TTC549 (cell line): ENCODE results near the gene PTMA.
"Not testable (repeated sequence)": the region's sequence is repeated elsewhere in the genome, so short reads cannot be mapped to it uniquely, and the experiment has no call there.

Experiments
- FAIRE-seq: peaks from 2 replicates; lab custom pipeline; 2012; peaks lifted over from hg19 to GRCh38; lab: Jason Lieb, UNC

Gene PTMA

GRCh38 chr2:231716666-231717280 is 8.4 kb downstream of the PTMA start:
- FAIRE-seq, result no peak

GRCh38 chr2:231717281-231718171 is 9.2 kb downstream of the PTMA start:
- FAIRE-seq, result no peak

GRCh38 chr2:231718799-231719198 is 10.5 kb downstream of the PTMA start:
- FAIRE-seq, result no peak

GRCh38 chr2:231720292-231720986 is 12.1 kb downstream of the PTMA start:
- FAIRE-seq, result no peak

- no peak for FAIRE-seq
These were observed 13.0 kb downstream of the PTMA start for GRCh38 chr2:231720987-231721966.

GRCh38 chr2:231722721-231723307 is 14.5 kb downstream of the PTMA start:
- no peak for FAIRE-seq

GRCh38 chr2:231725476-231725875 is 17.2 kb downstream of the PTMA start:
- FAIRE-seq, result no peak

- no peak for FAIRE-seq
These were observed 18.0 kb downstream of the PTMA start for GRCh38 chr2:231726276-231726675.

GRCh38 chr2:231727621-231728020 is 19.3 kb downstream of the PTMA start:
- FAIRE-seq, result no peak

GRCh38 chr2:231732604-231733003 is 24.3 kb downstream of the PTMA start:
- no peak for FAIRE-seq

- FAIRE-seq, result no peak
These were observed 29.4 kb downstream of the PTMA start for GRCh38 chr2:231737761-231738160.

- no peak for FAIRE-seq
These were observed 35.2 kb downstream of the PTMA start for GRCh38 chr2:231743376-231744116.

GRCh38 chr2:231745303-231746038 is 37.1 kb downstream of the PTMA start:
- no peak for FAIRE-seq

- FAIRE-seq, result not testable (repeated sequence)
These were observed 40.0 kb downstream of the PTMA start for GRCh38 chr2:231748153-231748896.

GRCh38 chr2:231749016-231749415 is 40.7 kb downstream of the PTMA start:
- not testable (repeated sequence) for FAIRE-seq

GRCh38 chr2:231751042-231751815 is 42.9 kb downstream of the PTMA start:
- no peak for FAIRE-seq

- FAIRE-seq, result no peak
These were observed 43.7 kb downstream of the PTMA start for GRCh38 chr2:231752061-231752460.

GRCh38 chr2:231761735-231762134 is 53.4 kb downstream of the PTMA start:
- FAIRE-seq, result no peak
